Endothelial cell of umbilical vein (primary cell): ENCODE results near the gene CD276.

Source experiments
- CTCF ChIP-seq, 2 donors: IDR thresholded peaks; 1 replicate in 1 of 2; 2 replicates in 1 of 2; pipeline ENCODE4 v1.5.1; 2011; ENCODE audit warnings: low read length in 2 of 2, mild to moderate bottlenecking in 2 of 2, moderate library complexity in 2 of 2, control low read depth in 1 of 2, inconsistent platforms in 1 of 2, low read depth in 1 of 2; ENCODE audit not compliant: insufficient read depth in 1 of 2; ENCODE audit errors: extremely low read depth in 1 of 2
- EZH2 ChIP-seq: IDR thresholded peaks from 2 replicates; pipeline ENCODE4 v1.6.1; 2012; ENCODE audit warnings: borderline replicate concordance, low read depth, mild to moderate bottlenecking, moderate library complexity, low read length, inconsistent platforms; ENCODE audit not compliant: severe bottlenecking
- FOS ChIP-seq: IDR thresholded peaks from 2 replicates; pipeline ENCODE4 v1.6.1; 2011; ENCODE audit warnings: mild to moderate bottlenecking, low read length, moderate library complexity, borderline replicate concordance; ENCODE audit not compliant: insufficient read depth
- GATA2 ChIP-seq: IDR thresholded peaks from 2 replicates; pipeline ENCODE4 v1.7.0; 2011; ENCODE audit warnings: low read depth, mild to moderate bottlenecking, moderate library complexity, mixed read lengths, low read length; ENCODE audit not compliant: insufficient read length, insufficient read depth
- JUN ChIP-seq: IDR thresholded peaks from 2 replicates; pipeline ENCODE4 v1.6.1; 2011; ENCODE audit warnings: borderline replicate concordance, low read depth; ENCODE audit not compliant: insufficient read length, insufficient read depth
- MAX ChIP-seq: IDR thresholded peaks from 2 replicates; pipeline ENCODE4 v1.6.1; 2011; ENCODE audit not compliant: insufficient read depth, insufficient read length
- MYC ChIP-seq: IDR thresholded peaks from one replicate; pipeline ENCODE4 v1.6.1; 2011; ENCODE audit warnings: mild to moderate bottlenecking, low read depth, low read length
- POLR2A ChIP-seq: IDR thresholded peaks from 2 replicates; pipeline ENCODE4 v1.6.1; 2012; ENCODE audit warnings: low read depth, mild to moderate bottlenecking, control low read depth, low read length
- POLR2AphosphoS5 ChIP-seq: IDR thresholded peaks from 2 replicates; pipeline ENCODE4 v1.6.1; 2012; ENCODE audit warnings: low read depth, mild to moderate bottlenecking, control low read depth, low read length, moderate library complexity; ENCODE audit not compliant: insufficient read depth

GRCh38 chr15:73679180-73679579 lies 5.0 kb upstream of the CD276 start:
- no peak for TF ChIP-seq CTCF (IDR thresholded peaks at IDR 0.05; ENCODE audit: extremely low read depth in 1 of 2, insufficient read depth in 1 of 2, low read depth in 1 of 2, low read length in 2 of 2)
- no peak for TF ChIP-seq JUN
- no peak for TF ChIP-seq POLR2A
- TF ChIP-seq POLR2AphosphoS5, result no peak
- TF ChIP-seq MAX, result no peak
- no peak for TF ChIP-seq EZH2
- TF ChIP-seq MYC, result no peak
- no peak for TF ChIP-seq FOS
- TF ChIP-seq GATA2, result no peak
